A549 treated with DMSO at 1 μM for 4 hours (cell line): ENCODE measurements around the gene ZNG1E. TPM values are rescaled to one million over a fixed set of nuclear protein-coding genes. Genes with fewer than 3 reads are reported as not detected.

Experiments used
- total RNA-seq: library from RNA; stranded (reverse); fragments of 200-300 nt; extraction: Qiagen RNA extraction; gene quantifications from 5 replicates; pipeline ENCODE4 v1.2.3, GENCODE V29; 2022; ENCODE audit warnings: low read depth

The ZNG1E gene
- 64.7 to 73.7 TPM (median 67.7 TPM) in 5 replicates for total RNA-seq

DNA sequence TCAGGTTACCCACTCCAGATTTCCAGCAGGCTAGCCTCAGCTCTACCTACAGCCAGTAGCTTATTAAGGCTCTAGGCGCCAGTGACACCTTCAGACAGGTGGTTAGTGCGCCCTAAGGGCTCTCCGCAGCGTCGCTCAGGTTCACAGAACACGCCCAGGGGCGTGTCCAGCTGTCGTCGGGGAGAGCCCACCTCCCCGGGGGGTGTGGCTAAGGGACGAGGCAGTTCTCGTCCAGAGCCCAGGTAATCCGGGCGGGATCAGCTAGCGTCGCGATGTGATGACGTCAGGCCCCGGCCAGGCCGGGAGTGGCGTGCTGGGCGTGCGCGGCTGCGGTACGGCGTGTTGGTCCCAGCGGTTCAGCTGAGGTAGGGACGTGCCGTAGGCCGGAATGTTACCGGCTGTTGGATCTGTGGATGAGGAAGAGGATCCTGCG is at the start of gene ZNG1E:
Gene ZNG1E (plus strand): TSS at position 340 of the 433 bp plus-strand sequence. CDS start 49 bp downstream, at position 389.

GRCh38 chr9:65737096-65737564 is 61.4 kb downstream of the ZNG1E start, which contains the start of gene FOXD4L4:
Gene FOXD4L4, plus strand, starts transcription at chr9:65737146. Its CDS starts 0 bp downstream, at chr9:65737146.

Other genes starting within 250 kb of the ZNG1E start
- gene FOXD4L4, start 61.2 kb downstream of the ZNG1E start, total RNA-seq, result 0.07 to 0.10 TPM (median 0.08 TPM) in 3 of 5 replicates, not detected in the others